ENCODE data around the gene GFRA1. TPM values are rescaled to one million over a fixed set of nuclear protein-coding genes. Genes with fewer than 3 reads are reported as not detected.

The GFRA1 gene
- total RNA-seq, 1 donor from 2014 or later: 18.5 TPM

- DNase-seq (ENCODE audit: low read depth in 2 of 2): peak in 1 of 2 donors; percentile 30
These were observed 2.0 kb downstream of the GFRA1 start for GRCh38 chr10:116270771-116271592.

DNA sequence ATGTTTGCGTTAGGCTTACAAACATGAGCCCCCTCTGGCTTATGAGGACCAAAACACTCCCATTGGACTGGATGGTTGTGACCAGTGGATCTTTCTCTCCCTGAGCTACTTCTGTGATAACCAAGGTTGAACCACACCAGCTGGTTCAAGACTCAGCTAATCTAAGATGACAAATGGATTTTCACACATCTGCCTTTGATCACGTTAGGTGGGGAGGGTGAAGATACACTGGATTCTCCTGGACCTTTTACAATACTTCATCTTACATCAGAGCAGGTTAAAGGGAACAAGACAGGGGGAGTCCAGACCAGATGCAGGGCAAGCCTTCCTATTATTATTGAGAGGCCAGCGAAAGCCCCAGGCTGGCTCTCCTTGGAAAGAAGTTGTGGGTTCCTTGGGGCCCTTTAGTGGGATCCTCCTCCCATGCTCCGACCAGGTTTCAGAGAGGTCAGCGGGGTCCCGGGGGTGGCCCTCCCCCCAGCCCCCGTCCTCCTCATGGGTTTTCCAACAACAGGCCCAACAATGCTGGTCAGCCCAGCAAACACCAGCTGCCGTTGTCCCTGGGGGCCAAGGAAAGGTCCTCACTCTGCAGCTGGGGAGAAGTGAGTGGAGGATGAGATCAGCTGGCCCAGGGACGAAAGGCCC is 2.8 kb downstream of the GFRA1 start:
- no peak for DNase-seq (ENCODE audit: low read depth in 2 of 2)

- no peak for DNase-seq (ENCODE audit: low read depth in 2 of 2)
These were observed 3.4 kb downstream of the GFRA1 start for GRCh38 chr10:116269619-116270018.

DNA sequence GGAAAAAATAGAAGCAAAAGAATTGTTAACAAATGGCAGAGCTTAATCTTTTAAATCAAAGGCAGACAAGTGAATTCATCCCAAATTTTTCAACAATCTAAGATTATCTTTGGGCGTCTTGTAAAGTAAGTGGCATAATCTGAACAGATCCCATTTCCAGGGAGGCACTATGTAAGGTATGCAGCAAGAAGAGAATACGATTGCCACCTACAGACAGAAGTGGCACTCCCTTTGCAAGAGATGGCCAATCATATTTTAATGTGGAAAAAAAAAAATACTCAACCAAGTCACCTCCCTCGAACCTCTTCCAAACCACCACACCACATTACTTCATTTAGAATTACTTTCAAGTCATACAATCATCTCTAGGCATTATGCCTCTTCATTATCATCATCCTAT is 4.0 kb downstream of the GFRA1 start:
- DNase-seq (ENCODE audit: low read depth in 2 of 2): peak in 1 of 2 donors; percentile 23

DNA sequence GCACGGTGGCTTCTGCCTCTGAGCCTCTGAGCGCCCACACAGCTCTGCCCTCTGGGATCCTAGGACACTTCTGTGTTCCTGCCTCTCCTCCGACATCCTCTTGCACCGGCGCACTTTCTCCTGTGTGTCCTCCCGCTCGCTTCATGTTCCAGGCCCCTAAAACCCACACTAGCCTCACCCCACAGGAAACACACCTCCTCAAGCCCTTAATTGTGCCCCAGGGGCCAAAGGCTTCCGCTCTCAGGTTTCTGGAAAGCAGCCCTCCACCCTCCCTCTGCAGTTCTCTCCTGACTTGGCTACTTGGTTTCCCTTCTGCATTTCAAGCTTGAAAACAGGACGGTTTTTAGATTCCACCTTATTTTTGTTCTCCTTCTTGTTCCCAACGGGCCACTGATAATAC is 7.3 kb downstream of the GFRA1 start:
- DNase-seq (ENCODE audit: low read depth in 2 of 2): no peak

GRCh38 chr10:116263870-116264655 is 8.9 kb downstream of the GFRA1 start:
- peak in 1 of 2 donors; percentile 12 for DNase-seq (ENCODE audit: low read depth in 2 of 2)

GRCh38 chr10:116262678-116263077 is 10.3 kb downstream of the GFRA1 start:
- no peak for DNase-seq (ENCODE audit: low read depth in 2 of 2)

- no peak for DNase-seq (ENCODE audit: low read depth in 2 of 2)
These were observed 12.4 kb downstream of the GFRA1 start for GRCh38 chr10:116260599-116260998.

DNA sequence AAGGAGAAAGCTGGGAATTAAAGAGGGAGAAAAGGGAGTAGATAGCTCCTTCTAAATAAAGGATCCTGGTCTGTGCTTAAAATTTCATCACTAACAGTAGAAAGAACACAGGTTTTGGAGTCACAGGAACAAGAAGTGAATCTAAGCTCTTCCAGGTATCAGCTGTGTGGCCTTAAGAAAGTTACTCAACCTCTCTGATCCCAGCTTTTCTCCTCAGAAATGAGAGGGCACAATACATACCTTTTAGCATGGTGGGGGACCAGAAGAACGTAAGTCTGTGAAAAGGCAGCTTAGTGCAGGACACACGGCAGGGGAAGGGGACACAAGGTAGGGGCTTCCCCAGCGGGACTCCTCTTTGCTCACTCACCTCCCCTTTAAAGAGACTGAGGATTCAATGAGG is 13.4 kb downstream of the GFRA1 start:
- DNase-seq (ENCODE audit: low read depth in 2 of 2): no peak

DNA sequence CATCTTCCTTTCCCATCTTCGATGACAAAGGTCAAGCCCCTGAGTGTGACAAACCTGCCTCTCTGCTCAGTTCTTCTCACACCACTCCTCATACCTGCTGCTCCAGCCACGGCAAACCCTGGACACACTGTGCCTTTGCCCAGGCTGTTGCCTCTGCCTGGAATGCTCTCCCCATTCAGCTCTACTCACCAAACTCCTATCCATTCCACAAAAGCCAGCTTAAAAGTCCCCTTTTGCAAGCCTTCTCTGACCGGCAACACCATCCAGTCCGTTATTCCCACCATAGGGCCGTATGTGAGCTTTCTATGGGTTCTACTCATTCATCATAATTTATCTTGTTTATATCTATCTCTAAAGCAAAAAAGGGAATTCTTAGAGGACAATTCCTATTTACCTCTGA is 15.2 kb downstream of the GFRA1 start:
- DNase-seq (ENCODE audit: low read depth in 2 of 2): no peak

GRCh38 chr10:116256752-116257259 is 16.2 kb downstream of the GFRA1 start:
- no peak for DNase-seq (ENCODE audit: low read depth in 2 of 2)

- peak in 1 of 2 donors; percentile 35 for DNase-seq (ENCODE audit: low read depth in 2 of 2)
These were observed 16.9 kb downstream of the GFRA1 start for GRCh38 chr10:116255886-116256751.

- no peak for DNase-seq (ENCODE audit: low read depth in 2 of 2)
These were observed 18.4 kb downstream of the GFRA1 start for GRCh38 chr10:116254422-116255155.

- DNase-seq (ENCODE audit: low read depth in 2 of 2): no peak
These were observed 19.3 kb downstream of the GFRA1 start for GRCh38 chr10:116253716-116254115.

- DNase-seq (ENCODE audit: low read depth in 2 of 2): no peak
These were observed 21.2 kb downstream of the GFRA1 start for GRCh38 chr10:116251602-116252395.

GRCh38 chr10:116247691-116248090 is 25.3 kb downstream of the GFRA1 start:
- DNase-seq (ENCODE audit: low read depth in 2 of 2): no peak

DNA sequence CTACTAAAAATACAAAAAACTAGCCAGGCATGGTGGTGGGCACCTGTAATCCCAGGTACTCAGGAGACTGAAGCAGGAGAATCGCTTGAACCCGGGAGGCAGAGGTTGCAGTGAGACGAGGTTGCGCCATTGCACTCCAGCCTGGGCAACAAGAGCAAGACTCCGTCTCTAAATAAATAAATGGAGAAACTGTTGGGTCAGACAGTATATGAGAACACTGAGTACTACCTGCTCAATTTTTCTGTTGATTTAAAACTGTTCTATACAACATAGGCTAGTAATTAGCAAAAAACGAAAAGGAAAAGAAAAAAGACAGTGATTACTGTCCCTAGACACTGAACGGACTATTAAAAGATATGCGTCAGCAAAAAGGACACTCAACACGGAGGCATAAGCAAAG is 26.7 kb downstream of the GFRA1 start:
- DNase-seq (ENCODE audit: low read depth in 2 of 2): no peak

DNA sequence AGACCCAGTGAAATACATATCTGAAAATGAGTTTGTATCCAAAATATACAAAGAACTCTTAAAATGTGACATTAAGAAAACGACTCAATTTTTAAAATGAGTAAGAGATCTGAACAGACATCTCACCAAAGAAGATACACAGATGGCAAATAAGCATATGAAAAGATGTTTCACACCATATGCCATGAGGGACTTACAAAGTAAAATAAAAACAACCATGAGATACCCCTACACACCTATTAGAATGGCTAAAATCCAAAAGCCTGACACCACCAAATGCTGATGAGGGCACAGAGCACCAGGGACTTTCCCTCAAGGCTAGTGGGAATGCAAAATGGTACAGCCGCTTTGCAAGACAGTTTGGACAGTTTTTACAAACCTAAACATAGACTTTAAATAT is 27.9 kb downstream of the GFRA1 start:
- DNase-seq (ENCODE audit: low read depth in 2 of 2): no peak

DNA sequence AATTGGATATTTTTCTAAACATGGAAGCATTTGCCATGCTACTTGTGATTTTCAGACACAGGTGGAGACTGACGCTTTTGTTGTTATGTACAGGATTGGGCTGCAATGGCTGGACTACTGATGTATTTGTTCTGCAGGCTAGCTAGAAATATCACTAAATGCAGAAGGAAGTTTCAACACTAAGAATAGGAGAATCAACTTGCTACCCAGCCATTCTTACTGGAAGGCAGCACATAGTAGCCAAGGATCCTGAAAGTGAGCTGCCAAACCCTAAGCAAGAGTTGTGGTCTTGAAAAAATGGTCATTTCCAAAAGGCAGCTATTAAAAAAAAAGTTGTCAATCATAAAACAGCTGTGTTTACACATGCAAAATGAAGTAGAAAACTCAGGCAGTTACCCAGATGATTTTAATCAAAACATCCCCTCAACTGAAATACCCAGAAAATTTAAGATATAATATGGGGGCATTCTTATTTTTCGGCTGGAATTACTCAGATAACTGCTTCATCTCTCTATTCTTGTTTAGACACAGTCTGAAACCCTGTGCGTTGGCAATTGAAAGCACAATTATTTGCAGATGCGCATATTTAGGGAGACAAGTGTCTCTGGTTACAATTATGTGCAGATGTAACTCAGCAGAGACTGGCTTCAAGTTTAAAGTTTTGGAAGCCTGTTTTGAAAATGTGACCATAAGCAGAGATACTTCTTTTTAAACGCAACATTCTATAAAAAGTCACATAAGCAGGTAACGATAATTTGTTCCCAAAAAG is 31.2 kb downstream of the GFRA1 start:
- DNase-seq (ENCODE audit: low read depth in 2 of 2): no peak

All from lung microvascular endothelial cell (primary cell).